GM12864 (cell line): Measurements from ENCODE around the gene LRP3.
"Not testable (repeated sequence)": the region's sequence is repeated elsewhere in the genome, so short reads cannot be mapped to it uniquely, and the experiment has no call there.

ENCODE experiments used
- DNase-seq: peaks from one replicate; pipeline ENCODE4 v3.0.0-alpha.2; 2011; ENCODE audit warnings: low read depth
- H3K4me3 ChIP-seq: 2 replicates; pipeline ENCODE4 v1.5.1; 2011; ENCODE audit warnings: mild to moderate bottlenecking, low read depth, low read length, control low read depth
- TF ChIP-seq, protein P1 (sequence below): IDR thresholded peaks from 2 replicates; pipeline ENCODE4 v1.5.1; 2011; ENCODE audit warnings: low read depth, mild to moderate bottlenecking, moderate library complexity, low read length, control low read depth, inconsistent platforms; ENCODE audit errors: missing control alignments

Gene LRP3

DNA sequence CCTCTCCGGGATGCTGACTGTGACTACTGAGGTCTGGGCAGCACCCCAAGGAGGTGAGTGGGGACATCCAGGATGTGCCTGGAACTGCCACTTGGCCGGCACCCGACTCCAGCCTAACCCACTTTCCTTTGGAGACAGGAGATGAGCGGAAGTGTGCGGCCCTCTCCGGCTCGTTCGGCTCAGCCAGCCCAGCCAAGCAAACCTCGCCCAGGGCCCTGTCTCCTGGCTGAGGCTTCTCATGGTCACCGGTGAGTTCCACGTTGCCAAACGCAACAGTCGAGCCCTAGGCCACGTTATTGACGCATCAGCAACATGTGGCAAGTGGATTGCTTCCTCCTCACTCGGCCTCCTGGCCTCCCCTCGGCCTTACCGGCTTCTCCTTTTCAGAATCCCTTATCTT is 26.0 kb downstream of the LRP3 start:
- TF ChIP-seq, protein P1, sequence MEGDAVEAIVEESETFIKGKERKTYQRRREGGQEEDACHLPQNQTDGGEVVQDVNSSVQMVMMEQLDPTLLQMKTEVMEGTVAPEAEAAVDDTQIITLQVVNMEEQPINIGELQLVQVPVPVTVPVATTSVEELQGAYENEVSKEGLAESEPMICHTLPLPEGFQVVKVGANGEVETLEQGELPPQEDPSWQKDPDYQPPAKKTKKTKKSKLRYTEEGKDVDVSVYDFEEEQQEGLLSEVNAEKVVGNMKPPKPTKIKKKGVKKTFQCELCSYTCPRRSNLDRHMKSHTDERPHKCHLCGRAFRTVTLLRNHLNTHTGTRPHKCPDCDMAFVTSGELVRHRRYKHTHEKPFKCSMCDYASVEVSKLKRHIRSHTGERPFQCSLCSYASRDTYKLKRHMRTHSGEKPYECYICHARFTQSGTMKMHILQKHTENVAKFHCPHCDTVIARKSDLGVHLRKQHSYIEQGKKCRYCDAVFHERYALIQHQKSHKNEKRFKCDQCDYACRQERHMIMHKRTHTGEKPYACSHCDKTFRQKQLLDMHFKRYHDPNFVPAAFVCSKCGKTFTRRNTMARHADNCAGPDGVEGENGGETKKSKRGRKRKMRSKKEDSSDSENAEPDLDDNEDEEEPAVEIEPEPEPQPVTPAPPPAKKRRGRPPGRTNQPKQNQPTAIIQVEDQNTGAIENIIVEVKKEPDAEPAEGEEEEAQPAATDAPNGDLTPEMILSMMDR, result no peak
- no peak for DNase-seq

DNA sequence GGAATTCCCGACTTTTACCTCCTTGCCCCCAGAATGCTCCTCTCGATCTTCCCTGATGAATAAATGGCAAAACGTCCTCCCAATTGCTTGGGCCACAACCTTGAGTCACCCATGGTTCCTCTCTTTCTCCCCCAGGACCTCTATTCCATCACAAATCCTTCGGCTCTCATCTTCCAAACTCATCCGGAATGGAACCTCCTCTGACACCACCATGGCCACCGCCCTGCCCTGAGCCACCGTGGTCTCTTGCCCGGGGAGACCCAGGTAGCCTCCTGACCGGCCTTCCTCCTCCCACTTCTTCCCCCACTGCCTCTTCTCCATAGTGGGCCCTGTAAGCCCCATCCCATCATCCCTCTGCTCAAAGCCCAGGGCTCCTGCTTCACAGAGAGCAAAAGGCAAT is 26.6 kb downstream of the LRP3 start:
- no peak overlapping the region for H3K4me3 ChIP-seq
- TF ChIP-seq, protein P1, result no peak
- no peak for DNase-seq

More for the DNA sequence above, 26.0 kb downstream of the LRP3 start:
- H3K4me3 ChIP-seq, result no peak overlapping the region

DNA sequence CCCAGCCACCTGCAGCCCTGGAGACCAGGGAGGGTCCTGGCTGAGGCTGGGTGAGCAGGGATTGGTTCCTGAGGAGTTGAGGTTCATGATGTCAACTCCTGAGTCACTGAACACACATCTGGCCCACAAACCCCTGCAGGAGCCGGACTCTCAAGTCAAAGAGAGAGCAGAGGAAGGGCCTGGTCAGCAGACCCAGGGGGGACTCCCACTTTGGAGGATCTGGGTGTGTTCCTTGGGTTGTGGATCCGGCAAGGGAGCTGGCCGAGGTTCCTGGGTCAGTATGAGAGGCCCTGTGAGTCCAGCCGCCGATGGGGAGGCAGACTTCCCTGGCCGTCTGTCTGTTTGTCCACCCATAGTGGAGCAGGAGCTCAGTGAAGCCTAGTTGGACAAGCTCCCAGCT is 27.5 kb downstream of the LRP3 start:
- H3K4me3 ChIP-seq, result no peak overlapping the region
- DNase-seq, result no peak
- TF ChIP-seq, protein P1, result no peak

DNA sequence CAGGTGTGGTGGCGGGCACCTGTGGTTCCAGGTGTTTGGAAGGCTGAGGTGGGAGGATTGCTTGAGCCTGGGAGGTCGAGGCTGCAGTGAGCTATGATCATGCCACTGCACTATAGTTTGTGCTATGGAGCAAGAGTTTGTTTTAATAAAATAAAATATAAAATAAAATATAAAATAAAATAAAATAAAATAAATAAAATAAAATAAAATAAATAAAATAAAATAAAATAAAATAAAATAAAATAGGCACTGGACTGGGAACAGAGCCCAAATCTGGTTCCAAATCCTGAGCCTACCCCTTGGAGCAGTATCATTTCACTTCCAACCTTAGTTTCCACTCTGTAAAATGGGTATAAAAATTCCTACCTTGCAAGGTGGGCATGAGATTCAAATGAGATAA is 28.1 kb downstream of the LRP3 start:
- H3K4me3 ChIP-seq, DNase-seq: not testable (repeated sequence)

DNA sequence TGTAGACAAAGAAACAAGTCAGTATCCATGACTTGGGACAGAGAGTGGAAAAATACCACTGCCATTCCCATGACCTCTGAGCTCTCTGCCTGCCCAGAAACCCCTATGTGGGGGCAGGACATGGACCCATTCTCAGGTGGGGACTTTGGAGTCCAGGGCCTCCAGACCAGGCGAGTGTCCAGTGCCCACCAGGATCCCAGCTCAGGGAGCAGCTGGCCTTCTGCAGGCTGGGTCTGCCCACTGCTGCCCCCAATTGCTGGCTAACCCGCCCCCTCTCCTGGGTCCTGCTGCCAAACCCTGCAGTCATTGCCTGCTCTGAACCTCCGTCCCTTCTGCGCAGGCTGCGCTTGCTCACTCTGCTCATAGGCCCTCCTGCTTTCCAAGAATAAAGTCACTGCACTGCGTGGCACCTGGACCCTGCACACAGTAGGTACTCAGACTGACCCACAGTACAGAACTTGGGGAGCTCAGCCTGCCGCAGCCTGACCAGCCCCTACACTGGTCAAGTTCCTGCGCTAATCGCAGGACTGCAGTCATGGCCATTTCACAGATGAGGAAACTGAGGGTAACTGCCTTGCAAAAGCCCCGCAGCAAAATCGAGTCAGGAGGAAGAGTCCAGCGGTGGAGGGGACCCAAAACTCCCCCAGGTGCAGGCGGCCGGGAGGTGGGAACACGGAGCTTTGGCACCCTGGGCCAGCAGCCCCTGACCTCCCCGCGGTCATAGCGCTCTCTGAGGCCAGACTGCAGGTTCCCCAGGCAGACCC is 30.7 kb downstream of the LRP3 start:
- TF ChIP-seq, protein P1, result no peak
- no peak overlapping the region for H3K4me3 ChIP-seq

DNA sequence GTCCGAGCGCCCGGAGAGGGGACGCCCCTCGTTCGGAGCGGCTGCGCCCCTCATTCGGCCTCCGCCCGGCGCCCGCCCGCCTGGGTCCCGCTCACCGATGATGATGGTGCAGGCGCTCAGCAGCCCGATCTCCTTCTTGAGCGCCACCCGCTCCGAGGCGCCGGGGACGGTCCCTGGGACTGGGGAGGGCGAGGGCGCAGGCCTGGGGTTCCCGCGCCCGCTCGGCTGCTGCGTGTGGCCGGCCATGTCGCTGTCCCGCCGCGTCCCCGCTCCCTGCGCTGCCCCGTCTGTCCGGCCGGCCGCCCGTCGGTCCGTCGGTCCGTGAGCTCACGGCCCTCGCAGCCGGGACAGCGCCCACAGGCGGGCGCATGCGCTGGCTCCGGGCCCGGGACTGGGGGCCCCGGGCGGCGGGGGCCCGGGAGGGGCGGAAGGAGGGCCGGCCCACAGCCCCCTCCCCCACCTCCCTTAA is 31.4 kb downstream of the LRP3 start, which contains the start of gene SLC7A10:
Gene SLC7A10 (minus strand): TSS at position 393 of the 469 bp plus-strand sequence. CDS start 147 bp downstream, at position 246.
- no peak for DNase-seq
- H3K4me3 ChIP-seq, result no peak within 1 kb of the TSS
- TF ChIP-seq, protein P1, result no peak

More for the DNA sequence above, 30.7 kb downstream of the LRP3 start:
- DNase-seq, result no peak

DNA sequence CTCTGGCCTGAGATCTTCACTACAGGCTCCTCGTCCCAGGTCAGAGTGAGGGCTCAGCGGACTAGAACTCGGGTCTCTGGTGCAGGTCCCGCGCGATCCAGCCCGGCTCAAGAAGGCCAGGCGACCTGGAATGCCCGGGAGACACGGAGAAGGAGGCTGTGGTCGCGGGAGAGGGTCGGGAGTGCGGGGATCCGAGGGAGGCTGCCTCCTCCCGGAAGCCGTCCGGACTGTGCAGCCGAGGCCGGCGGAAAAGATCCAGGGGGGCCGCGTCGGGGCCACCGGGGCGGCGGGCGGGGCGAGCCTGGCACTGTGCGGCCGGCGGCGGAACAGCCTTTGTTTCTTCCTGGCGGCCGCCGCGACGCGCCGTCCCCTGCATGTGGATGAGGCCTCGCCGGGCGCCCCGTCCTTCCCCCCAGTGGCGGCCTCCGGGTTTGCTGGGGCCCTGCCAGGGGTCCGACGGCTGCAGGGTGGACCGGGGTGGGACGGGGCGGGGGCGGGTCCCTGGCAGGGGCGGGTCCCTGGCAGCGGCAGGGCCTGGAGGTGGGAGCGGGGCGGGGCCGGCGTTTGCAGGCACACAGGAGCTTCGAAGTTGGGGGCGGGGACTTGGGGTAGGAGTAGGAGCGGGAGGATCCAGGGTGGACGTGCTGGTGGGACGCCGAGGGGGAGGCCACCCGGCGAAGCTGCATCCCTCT is 32.6 kb downstream of the LRP3 start:
- DNase-seq, result no peak
- no peak overlapping the region for H3K4me3 ChIP-seq
- TF ChIP-seq, protein P1, result no peak
